NCI-H1105 (cell line): ENCODE data around the gene DMD.

Experiments used
- DNase-seq: peaks from one replicate; lab custom pipeline; 2025; lab: John Stamatoyannopoulos, UW

The DMD gene

DNA sequence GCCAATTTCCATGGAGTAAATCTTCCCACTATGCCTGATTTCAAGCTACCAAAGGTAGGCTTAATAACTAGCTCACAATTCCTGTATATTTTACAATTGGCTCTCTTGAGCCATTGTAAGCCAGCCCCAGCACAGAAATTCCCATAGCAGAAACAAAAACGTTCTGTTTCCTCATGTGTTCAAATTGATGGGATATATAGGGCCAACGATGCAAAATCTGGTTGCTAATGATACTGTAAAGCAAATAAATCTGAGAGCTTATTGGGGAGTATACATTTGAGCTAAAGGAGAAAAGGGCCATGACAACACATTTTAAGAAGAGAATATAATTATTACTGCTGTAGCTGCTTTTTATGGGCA, 1872.4 kb downstream of the DMD start:
- no peak for DNase-seq

- no peak for DNase-seq
These were observed 1874.0 kb downstream of the DMD start for GRCh38 chrX:31337332-31337731.

GRCh38 chrX:31336419-31336818, 1874.9 kb downstream of the DMD start:
- no peak for DNase-seq

DNA sequence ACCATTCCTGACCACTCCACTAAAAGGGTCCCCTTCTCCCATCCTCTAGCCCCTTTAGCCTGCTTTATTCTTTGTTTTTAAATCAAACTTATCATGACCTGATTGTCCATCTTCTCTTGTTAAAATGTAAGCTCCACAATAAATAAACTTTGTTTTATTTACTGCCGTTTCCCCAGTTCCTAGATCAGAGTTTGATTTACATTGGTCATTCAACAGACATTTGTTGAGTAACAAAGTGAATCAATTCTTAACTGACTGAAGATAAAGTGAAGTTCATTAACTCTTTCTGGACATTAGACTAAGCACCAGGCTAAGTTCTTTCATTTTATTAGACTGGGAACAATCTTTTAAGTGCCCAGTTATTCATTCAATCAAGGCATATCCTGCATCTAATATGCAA, 1876.4 kb downstream of the DMD start:
- no peak for DNase-seq

- no peak for DNase-seq
These were observed 1878.1 kb downstream of the DMD start for GRCh38 chrX:31333165-31333831.

- DNase-seq = no peak
These were observed 1879.4 kb downstream of the DMD start for GRCh38 chrX:31331928-31332327.

DNA sequence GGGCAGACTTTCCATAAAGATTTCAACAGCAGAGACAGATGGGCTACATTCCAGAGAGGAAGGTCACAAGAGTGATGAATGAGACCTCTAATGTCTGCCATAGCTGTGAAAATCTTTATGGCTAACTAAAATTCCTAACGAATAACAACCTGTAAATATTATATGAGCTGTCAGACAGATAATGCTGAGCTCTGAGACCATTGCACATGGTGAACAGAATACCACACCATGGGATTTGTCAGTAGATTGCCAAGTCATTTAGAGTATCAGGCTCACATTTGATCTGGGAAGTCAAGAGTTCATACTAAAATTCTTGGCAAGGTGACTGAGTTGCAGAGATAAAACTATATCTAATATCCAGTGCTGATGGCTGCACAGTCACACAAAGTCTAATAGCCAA, 1880.3 kb downstream of the DMD start:
- no peak for DNase-seq

DNA sequence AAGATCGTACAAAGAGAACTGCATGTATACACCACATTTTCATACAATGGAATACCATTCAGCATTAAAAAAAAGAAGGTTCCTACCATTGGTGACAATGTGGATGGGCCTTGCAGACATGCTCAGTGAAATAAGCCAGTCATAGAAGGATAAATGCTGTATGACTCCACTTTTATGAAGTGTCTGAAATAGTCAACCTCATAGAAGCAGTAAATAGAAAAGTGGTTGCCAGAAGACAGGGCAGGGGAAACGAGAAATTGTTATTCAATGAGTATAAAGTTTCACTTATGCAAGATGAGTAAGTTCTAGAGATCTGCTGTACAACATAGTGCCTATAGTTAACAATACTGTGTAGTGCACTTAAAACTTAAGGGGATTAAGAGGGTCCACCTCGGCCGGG, 1882.1 kb downstream of the DMD start:
- DNase-seq = no peak

GRCh38 chrX:31323658-31324057, 1887.7 kb downstream of the DMD start:
- DNase-seq = no peak

DNA sequence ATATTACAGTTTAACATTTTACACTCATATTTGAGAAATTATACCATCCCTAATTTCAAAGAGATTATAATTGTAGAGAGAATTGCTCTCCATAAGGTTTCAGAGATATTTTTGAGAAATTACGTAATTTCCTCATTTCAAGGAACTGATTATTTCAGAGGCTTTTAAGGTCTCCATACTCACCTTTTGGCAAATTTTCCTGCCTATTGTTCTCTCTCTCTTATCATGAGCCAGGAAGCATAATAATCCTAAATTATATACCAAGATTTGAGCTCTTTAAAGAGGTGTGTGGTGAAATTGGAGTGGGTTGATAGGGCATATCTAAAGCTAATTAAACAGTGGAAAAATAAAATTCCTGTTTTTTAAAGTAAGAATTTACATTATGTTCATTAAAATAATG, 1890.6 kb downstream of the DMD start:
- no peak for DNase-seq

GRCh38 chrX:31319586-31319985, 1891.8 kb downstream of the DMD start:
- no peak for DNase-seq

GRCh38 chrX:31318866-31319265, 1892.5 kb downstream of the DMD start:
- DNase-seq = no peak

GRCh38 chrX:31316340-31316991, 1894.9 kb downstream of the DMD start:
- no peak for DNase-seq

DNA sequence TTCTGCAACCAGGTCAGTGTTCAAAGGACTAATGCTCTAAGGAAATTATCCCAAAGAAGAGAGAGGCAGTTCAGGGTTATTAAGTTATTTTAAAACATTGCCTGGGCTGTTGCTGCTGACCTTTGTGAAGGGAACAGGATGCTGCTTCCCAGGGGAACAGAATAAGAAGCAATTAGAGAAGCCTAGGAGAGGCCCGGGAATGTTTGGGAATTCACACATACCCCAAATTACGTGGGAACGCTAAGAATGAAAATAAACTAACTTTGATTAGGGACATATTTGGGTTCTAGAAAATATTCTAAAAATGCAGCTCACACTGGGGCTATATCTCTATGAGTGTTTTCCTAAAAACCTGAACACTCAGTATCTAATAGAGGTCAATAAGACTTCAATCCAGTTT, 1896.4 kb downstream of the DMD start:
- DNase-seq = no peak

DNA sequence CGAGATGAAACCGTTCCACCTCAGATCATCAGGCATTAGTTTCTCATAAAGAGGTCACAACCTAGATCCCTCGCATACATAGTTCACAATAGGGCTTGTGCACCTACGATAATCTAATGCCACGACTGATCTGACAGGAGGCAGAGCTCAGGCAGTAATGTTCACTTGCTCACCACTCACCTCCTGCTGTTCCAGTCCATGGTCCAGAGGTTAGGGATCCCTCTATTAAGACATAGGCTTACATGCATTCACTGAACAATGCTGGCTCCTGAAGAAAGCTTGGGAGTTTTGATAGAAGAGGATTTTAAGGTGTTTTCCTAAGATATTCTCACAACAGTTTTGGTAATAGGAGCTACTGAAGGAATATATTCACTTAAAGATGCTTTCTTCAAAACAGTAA, 1903.4 kb downstream of the DMD start:
- no peak for DNase-seq

GRCh38 chrX:31302573-31303075, 1908.7 kb downstream of the DMD start:
- no peak for DNase-seq

- DNase-seq = no peak
These were observed 1909.4 kb downstream of the DMD start for GRCh38 chrX:31301941-31302340.

DNA sequence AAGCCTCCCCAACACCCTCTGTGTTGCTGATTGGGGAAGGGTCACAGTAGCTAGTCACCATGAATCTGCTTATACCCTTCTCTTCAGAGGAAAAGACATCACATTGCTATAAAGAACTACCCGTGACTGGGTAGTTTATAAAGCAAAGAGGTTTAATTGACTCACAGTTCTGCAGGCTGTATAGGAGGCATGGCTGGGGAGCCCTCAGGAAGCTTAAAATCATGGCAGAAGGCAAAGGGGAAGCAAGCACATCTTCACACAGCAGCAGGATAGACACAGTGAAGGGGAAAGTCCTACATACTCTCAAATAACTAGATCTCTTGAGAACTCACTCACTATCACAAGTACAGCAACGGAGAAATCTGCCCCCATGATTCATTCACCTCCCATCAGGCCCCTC, 1910.1 kb downstream of the DMD start:
- no peak for DNase-seq

DNA sequence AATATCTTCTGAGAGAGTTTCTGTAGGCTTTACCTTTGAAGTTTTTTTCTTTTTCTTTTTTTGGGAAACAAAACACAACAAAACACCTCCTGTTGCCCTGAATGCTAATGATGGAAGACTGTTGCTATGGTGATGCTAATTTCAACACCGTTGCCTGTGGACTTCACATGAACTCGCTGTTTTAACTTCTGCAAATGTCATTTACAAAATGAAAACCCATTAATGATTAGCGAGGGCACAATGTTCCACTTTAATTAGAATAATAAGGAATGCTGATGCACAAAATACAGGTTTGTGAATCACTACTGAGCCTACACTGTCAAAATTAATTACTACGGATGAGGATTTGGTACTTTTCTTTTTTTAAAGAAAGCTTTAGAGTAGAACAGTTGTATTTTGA, 1912.4 kb downstream of the DMD start:
- DNase-seq = no peak

GRCh38 chrX:31297881-31298280, 1913.5 kb downstream of the DMD start:
- DNase-seq = no peak

DNA sequence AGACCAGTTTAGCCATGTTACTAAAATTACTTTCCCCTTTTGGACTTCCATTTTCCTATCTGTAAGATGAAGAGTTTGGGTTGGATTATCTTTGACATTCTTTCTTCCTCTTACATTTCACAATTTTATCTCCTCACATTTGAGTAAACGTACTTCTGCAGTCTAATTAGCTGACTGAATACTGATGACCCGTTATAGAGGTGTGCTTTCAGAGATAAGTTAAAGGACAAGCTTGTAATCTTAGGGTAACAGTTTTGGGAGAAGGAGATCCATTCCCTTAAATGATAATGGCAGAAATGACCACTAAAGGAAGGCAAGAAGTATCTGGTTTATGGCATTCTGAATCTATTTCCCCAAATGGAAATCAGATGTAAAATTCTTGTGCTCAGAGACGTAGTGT, 1916.9 kb downstream of the DMD start:
- DNase-seq = no peak

DNA sequence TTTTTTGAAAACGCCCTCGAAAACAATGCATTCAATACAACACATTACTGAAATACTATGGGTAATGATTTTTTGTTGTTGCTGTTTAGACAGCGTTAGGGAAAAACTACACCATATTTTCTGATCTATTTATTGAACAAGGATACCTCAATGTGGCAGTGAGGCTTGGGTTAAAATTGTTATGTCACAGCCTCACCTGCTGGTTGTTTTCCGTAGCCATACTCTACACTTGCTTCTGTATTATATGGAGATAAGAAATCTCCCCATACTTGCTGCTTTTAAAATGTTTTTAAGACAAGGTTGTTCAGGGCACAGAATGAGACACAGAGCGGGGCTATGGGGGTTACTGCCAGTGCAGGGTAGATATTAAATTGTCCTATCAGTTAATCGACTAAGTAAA, 1917.9 kb downstream of the DMD start:
- no peak for DNase-seq

- no peak for DNase-seq
These were observed 1920.2 kb downstream of the DMD start for GRCh38 chrX:31291131-31291530.

- DNase-seq = no peak
These were observed 1923.5 kb downstream of the DMD start for GRCh38 chrX:31287861-31288260.
